Heart left ventricle (tissue), 16 donors: ENCODE data around the gene TAS2R13. TPM values are rescaled to one million over a fixed set of nuclear protein-coding genes. Genes with fewer than 3 reads are reported as not detected.

Source experiments
- ATAC-seq, 4 donors: fragments of 200-7000 bp; cut with Tn5 transposase; one replicate each; pipeline ENCODE4 v1.9.1; 2020 to 2022; ENCODE audit warnings: moderate library complexity in 4 of 4, mild to moderate bottlenecking in 3 of 4, moderate number of reproducible peaks in 1 of 4
- DNase-seq, 5 donors: peaks; one replicate each; pipeline ENCODE4 v3.0.0-alpha.2; 2020
- H3K27ac ChIP-seq, 12 donors: fragments of 200-600 bp; sonication (generic) in 4 of 12; one replicate each; pipeline versions ENCODE4 v1.5.0 to v1.8.0; 2016 to 2022; ENCODE audit warnings: mild to moderate bottlenecking in 2 of 12
- H3K27me3 ChIP-seq, 9 donors: fragments of 200-600 bp; sonication (generic) in 2 of 9; one replicate each; pipeline versions ENCODE4 v1.5.1 to v1.8.0; 2016 to 2022; ENCODE audit warnings: mild to moderate bottlenecking in 3 of 9
- H3K36me3 ChIP-seq, 9 donors: fragments of 200-600 bp; sonication (generic) in 2 of 9; one replicate each; pipeline versions ENCODE4 v1.5.0 to v1.8.0; 2018 to 2022; ENCODE audit warnings: mild to moderate bottlenecking in 2 of 9
- H3K4me1 ChIP-seq, 12 donors: fragments of 200-600 bp; sonication (generic) in 4 of 12; one replicate each; pipeline versions ENCODE4 v1.5.0 to v1.8.0; 2016 to 2022; ENCODE audit warnings: mild to moderate bottlenecking in 3 of 12
- H3K4me3 ChIP-seq, 12 donors: fragments of 200-600 bp; sonication (generic) in 4 of 12; one replicate each; pipeline versions ENCODE4 v1.5.0 to v1.8.0; 2017 to 2022; ENCODE audit warnings: mild to moderate bottlenecking in 9 of 12, moderate library complexity in 4 of 12
- H3K9me3 ChIP-seq, 12 donors: fragments of 200-600 bp; sonication (generic) in 4 of 12; one replicate each; pipeline versions ENCODE4 v1.5.0 to v1.8.0; 2016 to 2022; ENCODE audit warnings: mild to moderate bottlenecking in 1 of 12
- CTCF ChIP-seq, 12 donors: fragments of 200-600 bp; sonication (generic) in 4 of 12; IDR thresholded peaks; one replicate each; pipeline versions ENCODE4 v1.5.0 to v1.8.0; 2018 to 2022; ENCODE audit warnings: antibody characterized with exemption in 12 of 12, mild to moderate bottlenecking in 5 of 12
- POLR2A ChIP-seq, 2 donors: fragments of 450-650 bp; IDR thresholded peaks; one replicate each; pipeline ENCODE4 v1.6.1; 2017; ENCODE audit warnings: antibody characterized with exemption in 2 of 2, mild to moderate bottlenecking in 2 of 2, moderate library complexity in 2 of 2
- WGBS, 4 donors: extraction: QIAGEN DNeasy Blood & Tissue Kit in 2 of 4; methylation state at CpG; one replicate each; pipeline versions ENCODE4 v1.1.5 to v1.1.7; 2013 to 2018; 5-methylcytosine and 5-hydroxymethylcytosine counted together
- intact Hi-C, 10 donors: fragments of 100-400 bp; cut with DNase I; formaldehyde crosslinking; loops; one replicate each; pipeline versions ENCODE4 v1.11.1 to v1.14.2; 2022
- polyA plus RNA-seq, 2 donors: library from polyadenylated mRNA; stranded (reverse); fragments of 200-250 nt; gene quantifications; one replicate each; pipeline ENCODE4 v1.2.3, GENCODE V29; 2013
- total RNA-seq, 9 donors: library from RNA; depleted of rRNA in 2 of 9; stranded (reverse); fragments of >200 nt in 2 of 9; fragmentation: NEBNext Ultra II Directional in 3 of 9; extraction: Animal tissue kit (Norgen Biotek cat#: 25700) in 3 of 9; gene quantifications; one replicate each; pipeline versions ENCODE4 v1.1.0 to v1.2.4, GENCODE V29; 2016 to 2023
- donor health status: ischemic (EF 13 %, LVEDD 7.1; RV severe dilation, severe dysfunction).
- donor health status: healthy with polysubstance abuse.
- donor health status: DM: no; HTN: yes; CAD: no.
- donor health status: DM: no; HTN: no; CAD: no.
- donor health status: ischemic (EF 25% LVEDD 6.9; RV normal size, moderate dysfunction).
- donor health status: ischemic (EF 25% LVEDD 5.7; RV mildly dilated, moderate dysfunction).
- donor health status: healthy.
- donor health status: DM: yes; HTN: yes; CAD: no.
- donor health status: ischemic (EF 35%, LVEDD 5.7; RV mildly dilated, moderate dysfunction).
- donor health status: nonischemic (EF 11% LVEDD 7.7; RV severe dilation, severe dysfunction).
- donor health status: DM: yes; HTN: yes; CAD: no.
- donor health status: PGD.
- donor health status: ischemic (EF 29% LVEDD 5.4; RV normal size, mild dysfunction).
- donor health status: nonischemic (EF 23%, LVEDD 6.1; RV moderate dilation, normal function).

TAS2R13 gene
- total and polyA plus RNA-seq, 11 donors = 0.07 to 1.0 (median 0.44) TPM

GRCh38 chr12:10943167-10943566 is 33.8 kb upstream of the TAS2R13 start:
- Histone ChIP-seq H3K36me3 (no peaks in the 10 kb centered on the region), H3K27ac (no peak overlapping the region), H3K9me3 (peaks cover 0 to 22% (median 0%) of the 10 kb centered on the region in 12 donors), H3K4me1 (peaks cover 0 to 6% (median 0%) of the 10 kb centered on the region in 12 donors), H3K4me3 (no peak overlapping the region), H3K27me3 (no peaks in the 10 kb centered on the region)
- whole genome bisulfite sequencing, 4 donors = 96 to 99% (median 98%) methylated on average over 2 of the region's 2 CpGs
- intact Hi-C loops = no loop called here
- DNase-seq = no peak
- ATAC-seq = no peak
- TF ChIP-seq POLR2A (IDR thresholded peaks at IDR 0.05) (no peak), CTCF (IDR thresholded peaks at IDR 0.05) (no peak)

DNA sequence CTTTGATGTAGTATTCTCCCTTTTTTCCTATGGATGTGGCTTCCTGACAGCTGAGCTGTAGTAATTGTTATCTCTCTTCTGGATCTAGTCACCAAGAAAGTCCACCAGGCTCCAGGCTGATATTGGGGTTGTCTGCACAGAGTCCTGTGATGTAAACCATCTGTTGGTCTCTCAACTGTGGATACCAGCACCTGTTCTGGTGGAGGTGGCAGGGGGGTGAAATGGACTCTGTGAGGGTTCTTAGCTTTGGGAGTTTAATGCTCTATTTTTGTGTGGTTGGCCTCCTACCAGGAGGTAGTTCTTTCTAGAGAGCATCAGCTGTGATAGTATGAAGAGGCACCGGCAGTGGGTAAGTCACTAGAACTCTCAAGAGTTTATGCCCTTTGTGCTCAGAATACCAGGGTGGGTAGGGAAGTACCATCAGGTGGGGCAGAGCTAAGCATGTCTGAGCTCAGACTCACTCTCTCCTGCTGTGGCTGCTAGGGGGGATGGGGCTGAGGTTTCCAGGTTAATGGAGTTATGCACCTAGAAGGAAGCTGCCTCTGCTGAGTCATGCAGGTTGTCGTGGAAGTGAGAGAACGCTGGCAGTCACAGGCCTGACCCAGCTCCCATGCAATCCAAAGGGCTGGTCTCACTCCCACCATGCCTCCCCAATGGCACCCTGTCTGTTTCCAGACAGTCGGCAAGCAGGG is 32.7 kb upstream of the TAS2R13 start:
- peaks cover 0 to 19% (median 0%) of the 10 kb centered on the region in 12 donors for H3K9me3 ChIP-seq
- intact Hi-C loops = no loop called here
- no peak for DNase-seq
- H3K4me1 ChIP-seq = peaks cover 0 to 6% (median 0%) of the 10 kb centered on the region in 12 donors
- no peak overlapping the region for H3K4me3 ChIP-seq
- no peaks in the 10 kb centered on the region for H3K36me3 ChIP-seq
- TF ChIP-seq CTCF (IDR thresholded peaks at IDR 0.05) = no peak
- TF ChIP-seq POLR2A (IDR thresholded peaks at IDR 0.05) = no peak
- H3K27me3 ChIP-seq = no peaks in the 10 kb centered on the region
- WGBS, 4 donors = 60 to 79% (median 76%) methylated on average over 2 to 4 of the region's 4 CpGs
- peak in 1 of 4 donors; percentile 49 for ATAC-seq
- no peak overlapping the region for H3K27ac ChIP-seq

DNA sequence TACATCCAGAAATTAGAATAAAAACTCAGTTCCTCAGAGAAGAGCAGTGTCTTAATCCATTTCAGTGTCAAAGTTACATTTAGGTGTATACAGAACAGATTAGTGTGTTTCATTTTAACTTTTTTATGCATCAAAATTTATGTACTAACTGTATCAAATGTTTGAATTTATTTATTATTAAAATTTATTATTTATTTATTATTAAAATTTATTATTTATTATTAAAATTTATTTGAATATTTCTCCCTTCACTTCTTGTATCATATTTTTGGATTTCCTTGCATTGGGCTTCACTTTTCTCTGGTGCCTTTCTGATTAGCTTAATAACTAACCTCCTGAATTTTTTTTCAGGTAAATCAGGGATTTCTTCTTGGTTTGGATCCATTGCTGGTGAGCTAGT is 32.0 kb upstream of the TAS2R13 start:
- TF ChIP-seq CTCF (IDR thresholded peaks at IDR 0.05) (no peak), POLR2A (IDR thresholded peaks at IDR 0.05) (no peak)
- H3K4me3 ChIP-seq = no peak overlapping the region
- intact Hi-C loops = no loop called here
- no peaks in the 10 kb centered on the region for H3K36me3 ChIP-seq
- no peak for ATAC-seq
- H3K4me1 ChIP-seq = peaks cover 0 to 6% (median 0%) of the 10 kb centered on the region in 12 donors
- DNase-seq = no peak
- no peak overlapping the region for H3K27ac ChIP-seq
- H3K27me3 ChIP-seq = no peaks in the 10 kb centered on the region
- H3K9me3 ChIP-seq = peaks cover 0 to 12% (median 0%) of the 10 kb centered on the region in 12 donors

GRCh38 chr12:10940389-10940788 is 31.0 kb upstream of the TAS2R13 start:
- 89 to 93% (median 91%) methylated on average over 2 of the region's 2 CpGs for WGBS, 4 donors
- intact Hi-C loops = no loop called here

More at GRCh38 chr12:10940389-10940788, 31.0 kb upstream of the TAS2R13 start:
- ATAC-seq = no peak
- no peak for DNase-seq
- Histone ChIP-seq H3K4me3 (no peak overlapping the region), H3K27ac (no peak overlapping the region), H3K27me3 (no peaks in the 10 kb centered on the region), H3K4me1 (peaks cover 0 to 6% (median 0%) of the 10 kb centered on the region in 12 donors), H3K36me3 (no peaks in the 10 kb centered on the region), H3K9me3 (peaks cover 0 to 11% (median 0%) of the 10 kb centered on the region in 12 donors)
- TF ChIP-seq POLR2A (IDR thresholded peaks at IDR 0.05) = no peak
- no peak for TF ChIP-seq CTCF (IDR thresholded peaks at IDR 0.05)
